Activated CD8-positive, alpha-beta memory T cell treated with anti-CD3 and anti-CD28 coated beads, Interleukin-2, amount 50 U/mL, for 1 hour (primary cell): ENCODE data around the gene ZNF74.
"Not testable (repeated sequence)": the region's sequence is repeated elsewhere in the genome, so short reads cannot be mapped to it uniquely, and the experiment has no call there.

Source experiments
- DNase-seq: peaks from one replicate; pipeline ENCODE4 v3.0.0-alpha.2; 2020; ENCODE audit errors: extremely low read depth

Gene ZNF74

GRCh38 chr22:20400606-20401375 is 6.8 kb downstream of the ZNF74 start:
- DNase-seq, result no peak

GRCh38 chr22:20401376-20402014 is 7.5 kb downstream of the ZNF74 start:
- no peak for DNase-seq

GRCh38 chr22:20402960-20403778 is 9.2 kb downstream of the ZNF74 start:
- no peak for DNase-seq

GRCh38 chr22:20403779-20404140 is 9.8 kb downstream of the ZNF74 start:
- no peak for DNase-seq

- DNase-seq, result no peak
Observed at GRCh38 chr22:20404881-20405280, 10.9 kb downstream of the ZNF74 start.

- DNase-seq, result no peak
Observed at GRCh38 chr22:20405291-20405930, 11.5 kb downstream of the ZNF74 start.

- DNase-seq, result no peak
Observed at GRCh38 chr22:20405931-20406685, 12.2 kb downstream of the ZNF74 start.

GRCh38 chr22:20406686-20407408 is 12.9 kb downstream of the ZNF74 start:
- DNase-seq, result no peak

- no peak for DNase-seq
Observed at GRCh38 chr22:20407829-20408228, 13.9 kb downstream of the ZNF74 start.

- no peak for DNase-seq
Observed at GRCh38 chr22:20408891-20409290, 14.9 kb downstream of the ZNF74 start.

GRCh38 chr22:20409385-20409784 is 15.4 kb downstream of the ZNF74 start:
- DNase-seq, result not testable (repeated sequence)

GRCh38 chr22:20412474-20413216 is 18.7 kb downstream of the ZNF74 start:
- DNase-seq, result no peak

- DNase-seq, result no peak
Observed at GRCh38 chr22:20413217-20414058, 19.5 kb downstream of the ZNF74 start.

- DNase-seq, result no peak
Observed at GRCh38 chr22:20414059-20414440, 20.1 kb downstream of the ZNF74 start.

GRCh38 chr22:20414450-20414849 is 20.5 kb downstream of the ZNF74 start:
- no peak for DNase-seq

- not testable (repeated sequence) for DNase-seq
Observed at GRCh38 chr22:20415241-20415640, 21.3 kb downstream of the ZNF74 start.

- not testable (repeated sequence) for DNase-seq
Observed at GRCh38 chr22:20415699-20416098, 21.7 kb downstream of the ZNF74 start.

GRCh38 chr22:20418211-20418788 is 24.3 kb downstream of the ZNF74 start:
- peak; percentile 39 for DNase-seq

GRCh38 chr22:20419664-20419951 is 25.7 kb downstream of the ZNF74 start:
- DNase-seq, result no peak
